ENCODE results near the gene GPBAR1. TPM values are rescaled to one million over a fixed set of nuclear protein-coding genes. Genes with fewer than 3 reads are reported as not detected.

The GPBAR1 gene
- total and polyA plus RNA-seq, 2 of the 8 experiments (the other 6 are each of a cell fraction or from before 2014, with no cell fraction given) = 0.32 to 0.59 TPM

- no peak for TF ChIP-seq RAD21 (IDR thresholded peaks at IDR 0.05 in 1 of 2, conservative IDR thresholded peaks at IDR 0.05 in 1 of 2; ENCODE audit: low read depth in 2 of 2, low read length in 2 of 2)
- no peak for TF ChIP-seq CHD1 (IDR thresholded peaks at IDR 0.05; ENCODE audit: low read depth, low read length)
- no peak for TF ChIP-seq NRF1 (IDR thresholded peaks at IDR 0.05; ENCODE audit: low read depth, low read length)
Observed at GRCh38 chr2:218236829-218237228, 24.0 kb upstream of the GPBAR1 start (continued).
